ENCODE measurements around the gene ZNF804B. TPM values are rescaled to one million over a fixed set of nuclear protein-coding genes. Genes with fewer than 3 reads are reported as not detected.

Gene ZNF804B
- total RNA-seq, 6 experiments from 2014 or later, result not detected

- intact Hi-C loops (cut with DNase I), result no loop called here
- DNase-seq (no peak), ATAC-seq (no peak)
- no peak overlapping the region for H3K27ac ChIP-seq
- no peaks in the 10 kb centered on the region for H3K36me3 ChIP-seq
- no peak overlapping the region for H3K4me3 ChIP-seq
- H3K4me1 ChIP-seq, result no peaks in the 10 kb centered on the region
- 51% methylated on average over 3 of the region's 3 CpGs for WGBS (ENCODE audit: insufficient coverage, low coverage, low lambda C conversion rate, missing lambda C conversion rate)
- H3K27me3 ChIP-seq, result no peaks in the 10 kb centered on the region
- H3K9me3 ChIP-seq, result no peaks in the 10 kb centered on the region
- TF ChIP-seq CTCF (IDR thresholded peaks at IDR 0.05) (no peak), POLR2A (IDR thresholded peaks at IDR 0.05) (no peak)
Measured at GRCh38 chr7:89017695-89018094, 258.2 kb downstream of the ZNF804B start.

- WGBS (ENCODE audit: insufficient coverage, low coverage, low lambda C conversion rate, missing lambda C conversion rate), result 0% methylated on average over 1 of the region's 1 CpG
Measured at GRCh38 chr7:89021741-89022140, 262.2 kb downstream of the ZNF804B start.

GRCh38 chr7:89023206-89023605 is 263.7 kb downstream of the ZNF804B start:
- Histone ChIP-seq H3K27ac (no peak overlapping the region), H3K4me3 (no peak overlapping the region), H3K36me3 (no peaks in the 10 kb centered on the region), H3K27me3 (no peaks in the 10 kb centered on the region), H3K4me1 (no peaks in the 10 kb centered on the region), H3K9me3 (no peaks in the 10 kb centered on the region)
- TF ChIP-seq CTCF (IDR thresholded peaks at IDR 0.05) (no peak), POLR2A (IDR thresholded peaks at IDR 0.05) (no peak)
- DNase-seq (no peak), ATAC-seq (no peak)
- intact Hi-C loops (cut with DNase I), result no loop called here

More at GRCh38 chr7:89021741-89022140, 262.2 kb downstream of the ZNF804B start:
- Histone ChIP-seq H3K36me3 (no peaks in the 10 kb centered on the region), H3K27ac (no peak overlapping the region), H3K4me3 (no peak overlapping the region), H3K27me3 (no peaks in the 10 kb centered on the region), H3K4me1 (no peaks in the 10 kb centered on the region), H3K9me3 (no peaks in the 10 kb centered on the region)
- TF ChIP-seq POLR2A (IDR thresholded peaks at IDR 0.05) (no peak), CTCF (IDR thresholded peaks at IDR 0.05) (no peak)
- intact Hi-C loops (cut with DNase I), result no loop called here
- ATAC-seq, result no peak
- DNase-seq, result no peak

- TF ChIP-seq CTCF (IDR thresholded peaks at IDR 0.05) (no peak), POLR2A (IDR thresholded peaks at IDR 0.05) (no peak)
- H3K4me1 ChIP-seq, result no peaks in the 10 kb centered on the region
- WGBS (ENCODE audit: insufficient coverage, low coverage, low lambda C conversion rate, missing lambda C conversion rate), result 45% methylated on average over 1 of the region's 1 CpG
- no peak overlapping the region for H3K4me3 ChIP-seq
- H3K9me3 ChIP-seq, result no peaks in the 10 kb centered on the region
- ATAC-seq (no peak), DNase-seq (no peak)
- intact Hi-C loops (cut with DNase I), result no loop called here
- H3K36me3 ChIP-seq, result no peaks in the 10 kb centered on the region
- H3K27ac ChIP-seq, result no peak overlapping the region
- no peaks in the 10 kb centered on the region for H3K27me3 ChIP-seq
Measured at GRCh38 chr7:89023877-89024276, 264.4 kb downstream of the ZNF804B start.

- ATAC-seq (no peak), DNase-seq (no peak)
- Histone ChIP-seq H3K9me3 (no peaks in the 10 kb centered on the region), H3K27ac (no peak overlapping the region), H3K4me1 (no peaks in the 10 kb centered on the region), H3K36me3 (no peaks in the 10 kb centered on the region), H3K27me3 (no peaks in the 10 kb centered on the region), H3K4me3 (no peak overlapping the region)
- intact Hi-C loops (cut with DNase I), result no loop called here
- 11% methylated on average over 1 of the region's 1 CpG for WGBS (ENCODE audit: insufficient coverage, low coverage, low lambda C conversion rate, missing lambda C conversion rate)
- no peak for TF ChIP-seq CTCF (IDR thresholded peaks at IDR 0.05)
- no peak for TF ChIP-seq POLR2A (IDR thresholded peaks at IDR 0.05)
Measured at GRCh38 chr7:89027781-89028180, 268.3 kb downstream of the ZNF804B start.

All from right lobe of liver (tissue), 6 donors.